K562 (cell line): ENCODE measurements around the gene LEAP2. TPM values are rescaled to one million over a fixed set of nuclear protein-coding genes. Genes with fewer than 3 reads are reported as not detected.

ENCODE experiments used
- ADNP ChIP-seq: fragments of 200-800 bp; sonication (Bioruptor generic); IDR thresholded peaks from 2 replicates; pipeline ENCODE4 v1.6.1; 2016; ENCODE audit warnings: missing genetic modification characterization, missing compliant biosample characterization
- CBX1 ChIP-seq: sonication (generic); IDR thresholded peaks from 2 replicates; pipeline ENCODE4 v1.6.1; 2016; ENCODE audit warnings: antibody characterized with exemption, low read depth, mild to moderate bottlenecking
- E2F5 ChIP-seq: sonication (generic); formaldehyde crosslinking; IDR thresholded peaks from 2 replicates; pipeline ENCODE4 v1.8.0; 2022; ENCODE audit warnings: mild to moderate bottlenecking, missing genetic modification reagents
- HES1 ChIP-seq: fragments of 450-650 bp; IDR thresholded peaks from 2 replicates; pipeline ENCODE4 v1.6.1; 2016; ENCODE audit warnings: low read depth, mild to moderate bottlenecking, moderate library complexity
- ID3 ChIP-seq, 2 experiments: fragments of 250-450 bp in 1 of 2; fragments of 450-650 bp in 1 of 2; sonication (Bioruptor Pico) in 1 of 2; IDR thresholded peaks; 2 replicates each; pipeline versions ENCODE4 v1.6.1 to v1.8.0; 2016 to 2021; ENCODE audit warnings: mild to moderate bottlenecking in 2 of 2, moderate library complexity in 2 of 2, missing compliant biosample characterization in 1 of 2, missing genetic modification characterization in 1 of 2
- KHSRP ChIP-seq: fragments of 450-650 bp; IDR thresholded peaks from 2 replicates; pipeline ENCODE4 v1.6.1; 2017
- MAX ChIP-seq: sonication (generic); formaldehyde crosslinking; IDR thresholded peaks from 2 replicates; pipeline ENCODE4 v1.9.0; 2022; ENCODE audit warnings: mild to moderate bottlenecking, missing genetic modification reagents
- MED1 ChIP-seq: sonication (generic); formaldehyde crosslinking; IDR thresholded peaks from 2 replicates; pipeline ENCODE4 v1.8.1; 2023; ENCODE audit warnings: missing genetic modification reagents, borderline replicate concordance
- MLX ChIP-seq, 2 experiments: fragments of 450-650 bp in 1 of 2; sonication (generic) in 1 of 2; formaldehyde crosslinking; conservative IDR thresholded peaks; 2 replicates each; pipeline versions ENCODE4 v1.4.0 to v1.8.1; 2020 to 2022; ENCODE audit warnings: mild to moderate bottlenecking in 1 of 2, missing genetic modification reagents in 1 of 2
- NCOA2 ChIP-seq, 2 experiments: fragments of 450-650 bp; IDR thresholded peaks; 2 replicates each; pipeline ENCODE4 v1.6.1; 2018; ENCODE audit warnings: mild to moderate bottlenecking in 2 of 2, moderate library complexity in 1 of 2; ENCODE audit not compliant: partially characterized antibody in 2 of 2
- NCOR1 ChIP-seq: fragments of 450-650 bp; IDR thresholded peaks from 2 replicates; pipeline ENCODE4 v1.6.1; 2016; ENCODE audit warnings: mild to moderate bottlenecking, moderate library complexity
- NR2C1 ChIP-seq, 2 experiments: fragments of 450-650 bp; IDR thresholded peaks; 2 replicates each; pipeline ENCODE4 v1.6.1; 2017; ENCODE audit warnings: mild to moderate bottlenecking in 2 of 2, antibody characterized with exemption in 1 of 2, inconsistent platforms in 1 of 2, missing compliant biosample characterization in 1 of 2, missing genetic modification characterization in 1 of 2
- NR2C2 ChIP-seq, 2 experiments: fragments of 200-800 bp in 1 of 2; sonication (Bioruptor generic) in 1 of 2; sonication (generic) in 1 of 2; formaldehyde crosslinking in 1 of 2; IDR thresholded peaks; 2 replicates each; pipeline versions ENCODE4 v1.6.1 to v1.8.0; 2016 to 2022; ENCODE audit warnings: mild to moderate bottlenecking in 1 of 2, missing compliant biosample characterization in 1 of 2, missing genetic modification characterization in 1 of 2, missing genetic modification reagents in 1 of 2
- SMARCB1 ChIP-seq: IDR thresholded peaks from 2 replicates; pipeline ENCODE4 v1.6.1; 2011; ENCODE audit warnings: improper control_type of control experiment, low read depth; ENCODE audit not compliant: insufficient read length
- SNAPC5 ChIP-seq: fragments of 250-450 bp; sonication (Bioruptor Pico); IDR thresholded peaks from 2 replicates; pipeline ENCODE4 v1.8.0; 2021; ENCODE audit warnings: moderate library complexity, mild to moderate bottlenecking, inconsistent platforms
- THRAP3 ChIP-seq: fragments of 450-650 bp; IDR thresholded peaks from 2 replicates; pipeline ENCODE4 v1.6.1; 2016; ENCODE audit warnings: mild to moderate bottlenecking, inconsistent platforms, borderline replicate concordance
- U2AF2 ChIP-seq: fragments of 200-400 bp; formaldehyde crosslinking; optimal IDR thresholded peaks from 2 replicates; pipeline ENCODE3; 2017; ENCODE audit warnings: low read depth, mild to moderate bottlenecking, low read length
- ZBTB2 ChIP-seq: fragments of 450-650 bp; IDR thresholded peaks from 2 replicates; pipeline ENCODE4 v1.6.1; 2016; ENCODE audit warnings: antibody characterized with exemption
- ZNF174 ChIP-seq: fragments of 250-450 bp; sonication (Bioruptor Pico); IDR thresholded peaks from 2 replicates; pipeline ENCODE4 v1.4.0; 2020; ENCODE audit warnings: mild to moderate bottlenecking
- ZNF175 ChIP-seq: fragments of 200-800 bp; sonication (Bioruptor generic); IDR thresholded peaks from 2 replicates; pipeline ENCODE4 v1.6.1; 2016; ENCODE audit warnings: low read depth, mild to moderate bottlenecking, missing genetic modification characterization, missing compliant biosample characterization
- ZNF282 ChIP-seq: sonication (generic); formaldehyde crosslinking; IDR thresholded peaks from 2 replicates; pipeline ENCODE4 v1.8.1; 2023; ENCODE audit warnings: missing genetic modification reagents
- ZNF766 ChIP-seq: fragments of 200-800 bp; sonication (Bioruptor generic); conservative IDR thresholded peaks from 2 replicates; pipeline ENCODE4 v1.6.1; 2016; ENCODE audit warnings: missing genetic modification characterization, missing compliant biosample characterization
- ZSCAN29 ChIP-seq: fragments of 450-650 bp; IDR thresholded peaks from 2 replicates; pipeline ENCODE4 v1.6.1; 2017
- polyA plus RNA-seq, 8 experiments: library from polyadenylated mRNA; depleted of rRNA in 4 of 8; stranded (reverse) in 5 of 8; unstranded in 3 of 8; fragments of >200 nt; fragmentation: Nextera tagmentation in 2 of 8; fragmentation: Illumina TruSeq in 1 of 8; extraction: Ambion mirVana in 2 of 8; extraction: Trizol in 1 of 8; gene quantifications; 2 replicates each; pipeline versions ENCODE4 v1.2.1 to v1.2.3, GENCODE V29; 2011 to 2014; ENCODE audit warnings: inconsistent platforms in 1 of 8, missing spikeins in 1 of 8
- total RNA-seq, 7 experiments: library from RNA; depleted of rRNA in 6 of 7; stranded (reverse); fragments of >200 nt in 6 of 7; fragmentation: Illumina TruSeq in 2 of 7; extraction: Trizol in 2 of 7; gene quantifications; 2 replicates each; pipeline versions ENCODE4 v1.2.1 to v1.2.3, GENCODE V29; 2011 to 2021; ENCODE audit warnings: low replicate concordance in 1 of 7

LEAP2 gene
- total and polyA plus RNA-seq, 9 of the 15 experiments (the other 6 are each of a cell fraction or from before 2014, with no cell fraction given) = 1.1 to 5.6 (median 2.5) TPM

- TF ChIP-seq ADNP (tag) (no peak), ZNF175 (peak; percentile 57; the same call in 1 of the 2 replicates), SNAPC5 (no peak), SMARCB1 (no peak), MLX (CRISPR knock-in tag; conservative IDR thresholded peaks at IDR 0.05) (0 out of 4 replicates have a peak, but pooled peaks of 1 of the 2 experiments have one; percentile 55), ZNF766 (CRISPR knock-in tag) (0 out of 2 replicates have a peak, but pooled peaks have one; percentile 7), KHSRP (no peak; the same call in 1 of the 2 replicates), NCOA2 (IDR thresholded peaks at IDR 0.05; ENCODE audit: partially characterized antibody in 2 of 2) (no peak), ZNF174 (CRISPR knock-in tag) (no peak), ID3 (CRISPR knock-in tag; IDR thresholded peaks at IDR 0.05) (no peak), ID3 (tag; IDR thresholded peaks at IDR 0.05) (no peak), U2AF2 (no peak), ZNF282 (CRISPR knock-in tag) (0 out of 2 replicates have a peak, but pooled peaks have one; percentile 38), HES1 (no peak), ZBTB2 (no peak), THRAP3 (no peak), MAX (CRISPR knock-in tag) (peak; percentile 17), E2F5 (CRISPR knock-in tag) (peak; percentile 95), NCOR1 (no peak), MED1 (no peak), NR2C1 (IDR thresholded peaks at IDR 0.05) (peak; percentile 83), NR2C1 (tag; IDR thresholded peaks at IDR 0.05) (peak; percentile 79), ZSCAN29 (no peak), CBX1 (peak; percentile 86; the same call in 1 of the 2 replicates), NR2C2 (CRISPR knock-in tag; IDR thresholded peaks at IDR 0.05) (peak; percentile 80), NR2C2 (tag; IDR thresholded peaks at IDR 0.05) (peak; percentile 97)
These were observed 7.0 kb upstream of the LEAP2 start, which contains the start of the genes GDF9 and UQCRQ (continued) for GRCh38 chr5:132866342-132867045.
